GM19438 (cell line): Measurements from ENCODE around the gene CAPN8.

ENCODE experiments used
- ATAC-seq: cut with Tn5 transposase; IDR thresholded peaks from one replicate; pipeline ENCODE4 v1.9.1; 2021; ENCODE audit warnings: low read depth; ENCODE audit not compliant: unreplicated experiment

Gene CAPN8

GRCh38 chr1:223665592-223666312, at the start of gene CAPN8:
CAPN8 (minus strand) TSS chr1:223665701; CDS start chr1:223665646, 55 bp downstream.
- ATAC-seq = no peak

- no peak for ATAC-seq
These were observed 49.5 kb upstream of the CAPN8 start for GRCh38 chr1:223714849-223715603.

GRCh38 chr1:223714421-223714724, 48.9 kb upstream of the CAPN8 start:
- ATAC-seq = no peak

- ATAC-seq = no peak
These were observed 48.3 kb upstream of the CAPN8 start for GRCh38 chr1:223713546-223714420.

GRCh38 chr1:223712850-223713474, 47.5 kb upstream of the CAPN8 start:
- ATAC-seq = peak; percentile 31

GRCh38 chr1:223712194-223712849, 46.8 kb upstream of the CAPN8 start, which contains the start of gene CAPN2:
CAPN2 (plus strand) TSS chr1:223712539; CDS start chr1:223712641, 102 bp downstream.
- ATAC-seq = peak; percentile 60

GRCh38 chr1:223711747-223712193, 46.3 kb upstream of the CAPN8 start:
- ATAC-seq = no peak

GRCh38 chr1:223711173-223711572, 45.7 kb upstream of the CAPN8 start:
- ATAC-seq = no peak

- no peak for ATAC-seq
These were observed 45.0 kb upstream of the CAPN8 start for GRCh38 chr1:223710179-223711133.

- ATAC-seq = no peak
These were observed 44.1 kb upstream of the CAPN8 start for GRCh38 chr1:223709598-223709997.

GRCh38 chr1:223708651-223709268, 43.3 kb upstream of the CAPN8 start:
- no peak for ATAC-seq

- ATAC-seq = no peak
These were observed 42.5 kb upstream of the CAPN8 start for GRCh38 chr1:223708001-223708359.

- ATAC-seq = no peak
These were observed 41.9 kb upstream of the CAPN8 start for GRCh38 chr1:223707256-223708000.

GRCh38 chr1:223706077-223706973, 40.8 kb upstream of the CAPN8 start:
- no peak for ATAC-seq

GRCh38 chr1:223704921-223705878, 39.7 kb upstream of the CAPN8 start:
- ATAC-seq = no peak

- no peak for ATAC-seq
These were observed 38.1 kb upstream of the CAPN8 start for GRCh38 chr1:223703668-223704013.
